Measurements from ENCODE around the gene DLG4.

DLG4 gene

DNA sequence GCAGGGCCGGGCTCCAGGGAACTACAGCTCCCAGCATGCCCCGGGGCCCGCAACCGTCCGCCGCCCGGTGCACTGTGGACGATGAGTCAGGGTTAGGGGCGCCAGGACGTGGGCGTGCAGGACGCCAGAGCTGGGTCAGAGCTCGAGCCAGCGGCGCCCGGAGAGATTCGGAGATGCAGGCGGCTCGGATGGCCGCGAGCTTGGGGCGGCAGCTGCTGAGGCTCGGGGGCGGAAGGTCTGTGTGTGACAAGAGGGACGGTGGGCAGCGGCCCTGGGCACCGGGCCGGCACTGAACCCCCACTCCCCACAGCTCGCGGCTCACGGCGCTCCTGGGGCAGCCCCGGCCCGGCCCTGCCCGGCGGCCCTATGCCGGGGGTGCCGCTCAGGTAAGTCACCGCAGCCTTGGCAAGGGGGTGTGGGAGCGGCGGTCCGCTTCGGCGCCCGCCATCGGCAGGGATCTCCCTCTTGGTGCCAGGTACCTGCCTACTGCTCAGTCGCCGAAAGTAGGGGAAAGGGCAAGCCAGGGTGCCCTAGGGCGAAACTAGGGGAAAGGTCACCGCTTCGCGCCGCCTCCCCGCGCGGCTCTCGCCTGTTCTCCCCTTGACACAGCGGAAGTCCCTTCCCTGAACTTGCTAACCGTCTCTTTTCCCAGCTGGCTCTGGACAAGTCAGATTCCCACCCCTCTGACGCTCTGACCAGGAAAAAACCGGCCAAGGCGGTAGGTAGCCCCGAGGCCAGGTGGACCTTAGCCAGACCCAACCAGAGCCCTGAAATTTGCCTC lies at the start of gene DLG4, which contains the start of gene ACADVL:
Gene DLG4, minus strand, starts transcription at position 25 of the 781 bp plus-strand sequence.
Gene ACADVL, plus strand, starts transcription at position 127 of the 781 bp plus-strand sequence. Its CDS starts 47 bp downstream, at position 174.
- peak; percentile 93 for DNase-seq

GRCh38 chr17:7266784-7267183 lies 47.1 kb upstream of the DLG4 start:
- no peak for DNase-seq

DNA sequence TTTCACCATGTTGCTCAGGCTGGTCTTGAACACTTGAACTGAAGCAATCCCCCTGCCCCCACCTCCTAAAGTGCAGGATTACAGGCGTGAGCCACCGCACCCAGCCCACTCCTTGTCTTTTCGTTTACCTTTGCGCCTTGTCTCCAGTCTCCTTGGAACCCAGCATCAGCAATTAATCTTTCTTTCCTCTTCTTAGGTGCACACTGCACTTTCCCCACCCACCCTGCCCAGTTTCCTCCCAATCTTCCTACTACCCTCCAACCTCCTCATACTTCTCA lies 44.1 kb upstream of the DLG4 start:
- no peak for DNase-seq

DNA sequence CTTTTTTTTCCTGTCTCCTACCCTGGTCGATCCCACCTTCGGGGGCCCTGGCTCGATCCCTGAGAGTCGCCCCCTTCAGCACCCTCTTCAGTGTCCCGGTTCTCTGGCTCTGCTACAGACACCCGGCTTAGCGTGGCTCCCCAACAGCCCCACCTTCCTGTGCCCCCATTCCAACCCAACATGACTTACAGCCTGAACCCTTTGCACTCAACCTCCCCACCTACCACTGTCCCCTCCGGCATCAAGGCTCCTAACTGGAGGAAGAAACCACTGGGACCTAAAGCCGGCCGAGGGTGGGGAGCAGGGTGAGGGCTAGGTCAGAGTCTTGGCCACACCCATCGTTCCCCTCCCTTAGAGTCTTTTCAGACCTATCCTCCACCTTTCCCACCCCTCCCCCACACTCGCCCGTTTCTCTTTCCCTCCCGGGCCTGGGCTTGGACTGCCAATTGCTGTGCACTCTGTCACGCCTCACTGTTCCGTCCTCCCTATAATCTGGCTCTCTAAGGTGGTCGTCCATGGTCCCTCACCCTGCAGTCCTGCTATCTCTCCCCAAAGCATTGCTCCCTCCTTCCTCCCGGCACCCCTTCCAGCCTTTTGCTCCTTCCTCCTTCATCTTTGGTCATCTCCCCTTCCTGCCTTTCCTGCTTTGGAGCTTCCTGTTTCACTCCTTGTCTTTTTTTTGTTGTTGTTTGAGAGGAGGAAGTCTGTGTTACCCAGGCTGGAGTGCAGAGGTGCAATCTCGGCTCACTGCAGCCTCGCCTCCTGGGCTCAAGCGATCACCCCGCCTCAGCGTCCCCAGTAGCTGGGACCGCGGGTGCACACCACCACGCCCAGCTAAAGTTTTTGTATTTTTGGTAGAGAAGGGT lies 43.5 kb upstream of the DLG4 start:
- DNase-seq = no peak

DNA sequence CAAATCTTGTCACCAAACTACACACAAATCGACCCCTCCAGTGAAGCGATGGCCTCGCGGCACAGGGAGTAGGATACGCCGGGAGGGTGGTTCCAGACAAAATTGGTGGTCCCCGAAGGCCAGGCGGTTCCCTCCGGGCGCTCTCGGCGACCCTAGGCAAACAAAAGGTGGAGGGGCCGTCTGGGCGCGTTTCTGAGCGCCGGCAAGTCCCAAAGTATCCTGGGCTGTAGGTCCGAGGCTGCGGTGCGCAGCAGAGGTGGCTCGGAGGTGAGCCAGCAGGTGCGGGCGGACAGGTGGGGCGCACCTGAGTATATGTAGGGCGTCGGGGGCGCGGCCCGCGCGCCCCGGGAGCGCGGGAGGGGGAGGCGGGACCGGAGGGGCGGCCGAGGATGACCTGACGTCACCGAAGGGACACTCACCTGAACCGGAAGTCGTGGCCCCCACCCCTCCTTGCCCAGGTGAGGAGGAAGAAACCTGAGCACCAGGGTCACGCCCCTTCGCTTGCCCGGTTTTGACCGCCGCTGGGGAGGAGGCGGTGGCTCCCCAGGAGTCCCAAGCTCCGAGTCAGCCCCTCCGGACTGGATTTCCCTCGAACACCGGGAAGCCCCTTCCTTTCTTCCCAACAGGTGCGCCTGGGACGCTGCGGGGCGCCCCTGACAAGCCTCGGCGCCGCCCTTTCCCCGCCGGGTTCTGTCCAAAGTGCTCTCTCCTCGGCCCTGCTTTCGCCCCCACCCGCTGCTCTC lies 42.7 kb upstream of the DLG4 start, which contains the start of gene CLDN7:
Gene CLDN7, minus strand, starts transcription at position 287 of the 743 bp plus-strand sequence. CDS start 435 bp downstream, outside the sequence.
- no peak for DNase-seq

DNA sequence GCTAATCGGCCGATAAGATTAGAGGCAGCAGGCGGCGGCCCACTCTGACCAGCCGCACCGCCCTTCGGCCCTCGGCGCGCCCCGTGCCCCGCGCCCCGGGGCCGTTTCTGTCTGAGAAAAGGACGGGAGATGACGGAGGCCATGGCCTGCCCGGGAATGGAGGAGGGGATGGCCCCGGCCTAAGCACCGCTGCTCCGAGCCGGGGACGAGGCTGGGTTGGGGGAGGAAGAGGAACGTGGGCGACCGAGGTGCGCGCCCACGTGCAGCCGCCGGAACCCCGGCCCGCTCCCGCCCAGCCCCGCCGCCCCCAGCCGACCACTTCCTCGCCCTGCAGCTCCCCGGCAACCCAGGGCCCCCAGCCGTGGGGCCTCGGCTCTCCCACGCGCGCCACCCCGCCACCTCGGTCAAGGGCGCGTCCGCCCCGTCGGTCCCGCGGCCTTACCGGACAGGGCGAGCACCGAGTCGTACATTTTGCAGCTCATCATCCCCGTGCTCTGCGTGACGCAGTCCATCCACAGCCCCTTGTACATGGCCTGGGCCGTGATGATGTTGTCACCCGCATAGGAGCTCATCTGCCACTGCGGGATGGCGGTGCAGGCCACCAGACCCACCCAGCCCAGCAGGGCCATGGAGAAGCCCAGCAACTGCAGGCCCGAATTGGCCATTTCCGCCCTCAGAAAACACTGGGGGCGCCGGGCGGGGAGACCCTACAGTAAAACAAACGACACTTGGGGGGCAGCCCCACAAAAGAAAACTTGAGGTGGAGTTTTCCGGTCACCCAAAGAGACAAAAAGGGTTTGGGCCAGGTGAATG lies 41.9 kb upstream of the DLG4 start:
- no peak for DNase-seq

DNA sequence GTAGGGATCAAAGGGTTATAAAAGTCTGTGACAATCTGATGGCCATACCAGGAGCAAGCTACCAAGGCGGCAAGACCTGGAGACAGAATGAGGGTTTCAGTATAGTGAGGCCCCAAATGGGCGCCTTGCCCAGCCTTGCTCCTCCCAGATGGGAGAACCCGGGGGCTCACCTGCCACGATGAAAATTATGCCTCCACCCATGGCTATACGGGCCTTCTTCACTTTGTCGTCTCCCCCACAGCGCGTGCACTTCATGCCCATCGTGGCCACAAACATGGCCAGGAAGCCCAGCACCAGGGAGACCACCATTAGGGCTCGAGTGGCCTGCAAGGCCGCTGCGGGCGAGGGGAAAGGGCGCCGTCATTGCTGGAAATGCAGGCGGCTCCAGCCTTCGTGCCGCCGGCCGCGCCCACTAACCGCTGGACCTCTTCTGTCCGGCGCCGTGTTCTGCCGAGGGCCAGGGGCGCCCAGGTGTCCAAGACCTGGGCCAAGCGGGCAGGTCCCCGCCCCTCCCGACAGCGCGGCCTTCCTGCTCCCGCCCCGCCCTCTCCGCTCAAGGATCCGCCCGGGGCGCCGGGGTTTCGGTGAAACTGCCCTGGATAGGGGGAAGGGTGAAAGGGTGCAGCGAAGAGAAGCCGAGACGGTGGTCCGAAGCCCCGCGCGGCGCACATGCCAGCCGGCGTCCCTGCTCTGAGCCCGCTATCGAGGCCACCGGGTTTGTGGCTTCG lies 41.2 kb upstream of the DLG4 start:
- DNase-seq = peak; percentile 59

DNA sequence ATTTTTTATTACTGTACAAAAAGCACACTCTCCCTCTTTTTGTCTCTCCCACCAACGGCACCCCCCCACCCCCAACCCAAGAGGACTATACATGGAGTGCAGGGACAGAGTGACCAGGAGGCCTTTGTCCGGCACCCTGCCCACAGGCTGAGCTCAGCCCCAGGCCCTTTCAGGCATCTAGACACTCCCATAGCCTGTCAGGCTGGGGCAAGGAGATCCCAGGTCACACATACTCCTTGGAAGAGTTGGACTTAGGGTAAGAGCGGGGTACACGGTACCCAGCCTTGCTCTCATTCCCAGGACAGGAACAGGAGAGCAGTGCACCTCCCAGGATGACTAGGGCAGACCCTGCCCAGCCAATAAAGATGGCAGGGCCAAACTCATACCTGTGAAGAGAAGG lies 40.5 kb upstream of the DLG4 start:
- no peak for DNase-seq

DNA sequence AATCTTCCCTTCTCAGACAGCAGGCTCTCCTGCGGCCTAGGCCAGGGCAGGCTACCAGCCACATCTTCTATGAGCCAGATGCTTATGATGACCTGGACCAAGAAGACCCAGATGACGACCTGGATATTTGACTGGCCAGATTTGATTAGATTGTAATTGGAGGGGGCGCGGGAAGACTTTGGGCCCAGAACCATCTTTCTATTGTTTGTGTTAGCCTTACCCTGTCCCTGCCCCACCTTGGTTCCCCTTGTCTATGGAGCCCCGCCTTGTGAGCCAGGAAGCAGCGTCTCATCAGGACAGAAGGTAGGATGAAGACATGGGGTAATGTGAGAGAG lies 39.9 kb upstream of the DLG4 start:
- DNase-seq = no peak

GRCh38 chr17:7258731-7259554 lies 39.3 kb upstream of the DLG4 start:
- no peak for DNase-seq

DNA sequence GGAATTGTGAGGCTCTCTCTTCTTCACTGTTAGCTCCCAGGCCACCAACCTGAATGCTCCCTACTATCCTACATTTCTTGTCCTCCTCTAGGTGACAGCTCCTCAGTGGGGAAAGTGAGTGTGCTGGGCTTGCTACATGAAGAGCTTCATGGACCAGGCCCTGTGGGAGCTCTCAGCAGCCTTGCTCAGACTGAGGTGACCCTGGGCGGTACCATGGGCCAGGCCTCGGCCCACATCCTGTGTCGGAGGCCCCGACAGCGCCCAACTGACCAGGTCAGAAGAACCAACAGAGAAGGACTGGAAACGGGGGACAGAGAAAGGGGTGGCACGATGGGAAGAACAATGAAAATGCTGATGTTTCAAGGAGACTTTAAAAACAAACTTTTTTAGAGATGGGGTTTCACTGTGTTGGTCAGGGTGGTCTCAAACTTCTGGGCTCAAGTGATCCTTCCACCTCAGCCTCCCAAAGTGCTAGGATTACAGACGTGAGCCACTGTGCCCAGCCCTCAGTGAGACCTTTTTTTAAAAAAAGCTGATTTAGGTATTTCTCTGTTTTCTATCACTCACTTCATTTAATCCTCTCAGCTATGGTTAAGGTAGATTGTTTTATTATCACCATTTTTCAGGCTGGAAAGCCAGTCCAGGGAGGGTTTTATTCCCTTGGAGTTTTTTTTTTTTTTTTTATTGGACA lies 37.3 kb upstream of the DLG4 start:
- DNase-seq = no peak

DNA sequence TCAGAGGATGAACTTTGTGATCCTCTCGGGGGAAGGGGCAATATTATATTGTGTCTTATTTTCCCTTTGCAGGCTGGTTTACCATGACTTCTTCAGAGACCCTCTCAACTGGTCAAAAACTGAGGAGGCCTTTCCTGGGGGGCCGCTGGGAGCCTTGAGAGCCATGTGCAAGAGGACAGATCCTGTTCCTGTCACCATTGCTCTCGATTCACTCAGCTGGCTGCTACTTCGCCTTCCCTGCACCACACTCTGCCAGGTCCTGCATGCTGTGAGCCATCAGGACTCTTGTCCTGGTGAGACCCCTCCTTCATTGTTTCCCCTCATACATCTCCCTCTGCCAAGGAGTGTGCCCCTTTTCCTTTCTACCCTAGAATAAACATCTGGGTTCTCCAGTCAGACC lies 34.9 kb upstream of the DLG4 start:
- DNase-seq = no peak

GRCh38 chr17:7253082-7253481 lies 33.4 kb upstream of the DLG4 start:
- DNase-seq = no peak

GRCh38 chr17:7252176-7253043 lies 32.8 kb upstream of the DLG4 start, which contains the start of gene ELP5:
Gene ELP5, plus strand, starts transcription at chr17:7252215. Its CDS starts 336 bp downstream, at chr17:7252551.
- DNase-seq = peak; percentile 99

DNA sequence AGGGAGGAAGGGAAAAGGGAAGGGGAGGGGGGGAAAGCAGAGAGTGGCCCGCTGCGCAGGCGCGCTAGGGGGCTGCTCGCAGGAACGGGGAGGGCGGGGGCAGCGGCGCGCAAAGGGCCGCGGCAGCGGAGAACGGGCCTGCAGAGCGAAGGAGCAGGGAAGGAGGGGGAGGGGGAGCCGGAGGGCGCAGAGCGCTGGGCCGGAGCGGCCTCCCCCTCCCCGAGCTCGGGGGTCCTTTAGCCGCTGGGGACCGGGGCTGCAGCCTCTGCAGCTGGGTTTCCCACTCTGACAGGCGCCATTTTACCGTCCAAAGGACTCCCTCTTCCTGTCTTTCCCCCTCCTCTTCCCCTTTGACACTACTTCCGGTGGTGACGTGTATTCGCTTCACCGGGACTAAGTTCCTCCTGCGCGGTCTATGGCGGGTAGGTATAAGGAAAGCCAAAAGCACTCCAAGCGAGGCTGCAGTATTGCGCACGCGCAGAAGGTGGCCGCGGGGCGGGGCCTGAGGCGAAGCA lies 32.1 kb upstream of the DLG4 start, which contains the start of gene CTDNEP1:
Gene CTDNEP1, minus strand, starts transcription at position 74 of the 515 bp plus-strand sequence. CDS start 438 bp downstream, outside the sequence.
- no peak for DNase-seq

- no peak for DNase-seq
Observed at GRCh38 chr17:7250695-7251627, 31.3 kb upstream of the DLG4 start.

- no peak for DNase-seq
Observed at GRCh38 chr17:7249830-7250229, 30.2 kb upstream of the DLG4 start.

DNA sequence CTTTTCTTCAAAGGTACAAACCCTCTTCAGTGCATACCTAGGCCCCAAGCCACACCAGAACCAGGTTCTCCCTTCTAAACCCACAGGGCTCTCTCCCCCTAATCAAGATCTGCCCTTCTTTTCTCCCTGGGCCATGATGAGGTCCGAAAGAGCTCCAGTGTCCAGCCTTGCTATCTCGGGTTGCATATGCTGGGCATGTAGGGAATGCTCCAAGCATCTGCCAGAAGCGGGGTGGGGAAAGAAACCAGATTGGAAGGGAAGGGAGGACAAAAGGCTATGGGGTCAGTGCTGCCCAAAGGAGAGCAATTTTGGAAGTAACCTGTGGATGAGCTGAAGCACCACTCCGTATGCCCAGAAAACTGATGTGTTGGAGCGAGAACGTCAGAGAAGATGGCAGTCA lies 29.6 kb upstream of the DLG4 start:
- DNase-seq = no peak

Measured in right forelimb (tissue), 1 donor.